ENCODE measurements around the gene MAP10. TPM values are rescaled to one million over a fixed set of nuclear protein-coding genes. Genes with fewer than 3 reads are reported as not detected.
A peak's percentile ranks its signal among the peaks of the same experiment; 100 is the strongest.

MAP10 gene, protein sequence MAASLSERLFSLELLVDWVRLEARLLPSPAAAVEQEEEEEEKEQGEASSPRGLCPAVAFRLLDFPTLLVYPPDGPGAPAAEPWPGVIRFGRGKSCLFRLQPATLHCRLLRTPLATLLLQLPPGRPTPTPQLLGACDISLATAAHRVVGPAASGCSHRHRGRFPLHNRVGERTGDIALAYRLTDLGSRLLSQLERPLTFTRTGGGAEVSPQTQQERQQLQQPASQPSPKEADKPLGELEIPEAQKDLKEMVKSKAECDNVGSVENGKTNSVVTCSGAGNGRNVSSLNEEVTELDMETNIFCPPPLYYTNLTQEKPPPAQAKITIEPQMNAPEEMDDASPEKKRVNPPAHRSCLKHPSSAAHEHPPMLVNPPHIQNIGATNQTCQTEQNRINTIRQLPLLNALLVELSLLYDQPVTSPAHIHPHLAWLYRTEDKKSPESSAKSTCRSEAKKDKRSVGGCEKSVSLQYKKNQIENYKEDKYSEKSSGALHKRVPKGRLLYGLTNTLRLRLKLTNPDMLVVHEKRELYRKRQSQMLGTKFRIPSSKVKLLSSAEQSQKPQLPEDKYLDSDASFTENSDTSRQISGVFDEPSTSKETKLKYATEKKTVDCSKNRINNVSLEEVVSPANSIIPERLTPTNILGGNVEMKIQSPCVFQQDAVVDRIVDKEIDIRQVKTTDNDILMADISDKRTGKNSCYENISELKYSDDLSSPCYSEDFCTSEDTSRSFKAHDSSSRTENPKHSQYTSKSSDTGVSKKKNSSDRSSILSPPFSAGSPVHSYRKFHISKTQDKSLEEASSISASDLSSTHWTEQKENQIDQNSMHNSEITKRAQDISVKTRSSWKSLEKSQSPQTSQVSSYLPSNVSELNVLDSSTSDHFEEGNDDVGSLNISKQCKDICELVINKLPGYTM
- total RNA-seq (2021; ENCODE audit: unreplicated experiment) (1.5 TPM), Bru-seq, nascent RNA (percentile 52 among the genes with signal in this experiment), BruChase-seq, experiment 1, labeled RNA remaining after a 2-hour chase (percentile 57 among the genes with signal in this experiment), BruChase-seq, experiment 2, labeled RNA remaining after a 6-hour chase (percentile 29 among the genes with signal in this experiment)
- polyA plus RNA-seq (2012; ENCODE audit: insufficient read length): 0.86 TPM
- long read RNA-seq, transcript MAP10-201 (1 exons, 3,516 nt): major isoform, 5 of 5 reads
- long read RNA-seq, partial matches to known transcripts: 0 of 5 reads
- long read RNA-seq, other reads (novel, unspliced or antisense): 0 of 5 reads

DNA sequence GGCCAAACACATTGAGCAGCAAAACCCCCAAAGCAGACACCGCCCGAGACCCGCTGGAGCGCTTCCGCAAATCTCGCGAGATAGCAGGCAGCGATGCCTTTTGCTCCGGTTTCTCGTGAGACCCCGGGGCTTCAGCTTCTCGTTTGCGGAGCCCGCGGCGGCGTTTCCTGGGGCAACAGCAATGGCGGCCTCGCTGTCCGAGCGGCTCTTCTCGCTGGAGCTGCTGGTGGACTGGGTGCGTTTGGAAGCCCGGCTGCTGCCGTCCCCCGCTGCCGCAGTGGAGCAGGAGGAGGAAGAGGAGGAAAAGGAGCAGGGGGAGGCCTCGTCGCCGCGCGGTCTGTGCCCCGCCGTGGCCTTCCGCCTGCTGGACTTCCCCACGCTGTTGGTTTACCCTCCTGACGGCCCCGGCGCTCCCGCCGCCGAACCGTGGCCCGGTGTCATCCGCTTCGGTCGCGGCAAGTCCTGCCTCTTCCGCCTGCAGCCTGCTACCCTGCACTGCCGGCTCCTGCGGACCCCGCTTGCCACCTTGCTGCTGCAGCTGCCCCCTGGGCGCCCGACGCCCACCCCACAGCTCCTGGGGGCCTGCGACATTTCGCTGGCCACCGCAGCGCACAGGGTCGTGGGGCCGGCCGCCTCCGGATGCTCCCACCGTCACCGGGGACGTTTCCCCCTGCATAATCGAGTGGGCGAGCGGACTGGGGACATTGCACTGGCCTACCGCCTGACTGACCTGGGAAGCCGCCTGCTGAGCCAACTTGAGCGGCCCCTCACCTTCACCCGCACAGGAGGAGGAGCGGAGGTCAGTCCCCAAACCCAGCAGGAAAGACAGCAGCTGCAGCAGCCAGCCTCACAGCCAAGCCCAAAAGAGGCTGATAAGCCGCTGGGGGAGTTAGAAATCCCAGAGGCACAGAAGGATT lies at the start of gene MAP10:
TSS of gene MAP10 (plus strand) at position 148 of the 917 bp plus-strand sequence. CDS start at position 182, 34 bp downstream.
- peak within 1 kb of the TSS; percentile 89 for H3K27ac ChIP-seq (ENCODE audit: low read length)
- POLR2A ChIA-PET: no interaction called here

DNA sequence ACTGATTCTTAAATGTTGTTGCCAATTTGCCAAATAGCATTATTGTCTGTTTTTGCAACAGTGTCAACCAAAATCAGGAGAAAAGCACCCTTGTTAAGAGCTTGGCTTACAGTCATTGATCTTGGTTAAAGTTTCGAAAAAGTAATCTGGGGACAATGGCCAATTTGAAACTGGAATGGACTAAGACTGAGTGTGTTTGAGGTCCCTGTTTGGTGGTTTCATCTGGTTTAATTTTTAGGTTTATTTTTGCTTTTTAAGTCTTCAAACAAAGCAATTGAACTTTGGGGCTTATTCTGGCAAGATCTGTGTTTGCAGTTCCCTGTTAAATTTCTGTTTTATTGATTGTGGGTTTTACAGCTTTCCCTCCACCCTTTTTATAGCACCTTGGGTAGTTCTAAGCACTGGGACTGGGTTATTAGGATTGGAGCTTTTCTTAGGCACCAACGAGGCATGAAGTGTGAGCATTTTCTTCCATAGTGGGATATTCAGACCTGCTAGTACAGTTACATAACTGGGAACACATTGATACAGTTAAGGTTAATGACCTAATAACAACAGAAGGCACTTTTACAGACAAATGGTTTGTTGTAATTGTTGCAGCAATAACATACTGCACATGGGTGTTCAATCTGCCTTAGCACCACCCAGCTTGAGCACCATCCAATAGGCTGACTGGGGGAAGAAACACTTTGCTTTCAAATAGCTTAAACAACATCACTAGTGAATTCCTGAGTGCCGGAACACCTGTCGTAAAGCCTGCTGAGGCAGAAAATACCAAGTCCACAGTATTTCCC lies 40.6 kb upstream of the MAP10 start:
- Histone ChIP-seq H3K27ac (ENCODE audit: low read length) (no peak overlapping the region), H3K27me3 (ENCODE audit: control insufficient read depth, insufficient read depth, low read length) (no peaks in the 10 kb centered on the region), H3K4me3 (ENCODE audit: low read depth in 2 of 2, low read length in 2 of 2) (no peak overlapping the region), H3K4me1 (ENCODE audit: control insufficient read depth, insufficient read depth, low read length) (no peaks in the 10 kb centered on the region), H3K9me3 (ENCODE audit: control insufficient read depth, insufficient read depth, low read depth, low read length) (no peaks in the 10 kb centered on the region), H3K36me3 (ENCODE audit: control insufficient read depth, insufficient read depth, low read length) (no peaks in the 10 kb centered on the region)
- ChIA-PET CTCF (no interaction called here), POLR2A (no interaction called here)
- in situ Hi-C loops (cut with HindIII; ENCODE audit: low pct_unique_long_range_greater_than_20kb, low sequenced_read_pairs): no loop called here
- no TSS peak for BruUV-seq (replicated peaks)
- no peak for TF ChIP-seq SIN3A (IDR thresholded peaks at IDR 0.05; ENCODE audit: borderline replicate concordance, insufficient read depth, low read depth, low read length)
- TF ChIP-seq POLR2AphosphoS5 (IDR thresholded peaks at IDR 0.05; ENCODE audit: low read depth, low read length): no peak
- no peak for TF ChIP-seq TCF7L2 (IDR thresholded peaks at IDR 0.05; ENCODE audit: low read depth, low read length)
- TF ChIP-seq, protein P1, sequence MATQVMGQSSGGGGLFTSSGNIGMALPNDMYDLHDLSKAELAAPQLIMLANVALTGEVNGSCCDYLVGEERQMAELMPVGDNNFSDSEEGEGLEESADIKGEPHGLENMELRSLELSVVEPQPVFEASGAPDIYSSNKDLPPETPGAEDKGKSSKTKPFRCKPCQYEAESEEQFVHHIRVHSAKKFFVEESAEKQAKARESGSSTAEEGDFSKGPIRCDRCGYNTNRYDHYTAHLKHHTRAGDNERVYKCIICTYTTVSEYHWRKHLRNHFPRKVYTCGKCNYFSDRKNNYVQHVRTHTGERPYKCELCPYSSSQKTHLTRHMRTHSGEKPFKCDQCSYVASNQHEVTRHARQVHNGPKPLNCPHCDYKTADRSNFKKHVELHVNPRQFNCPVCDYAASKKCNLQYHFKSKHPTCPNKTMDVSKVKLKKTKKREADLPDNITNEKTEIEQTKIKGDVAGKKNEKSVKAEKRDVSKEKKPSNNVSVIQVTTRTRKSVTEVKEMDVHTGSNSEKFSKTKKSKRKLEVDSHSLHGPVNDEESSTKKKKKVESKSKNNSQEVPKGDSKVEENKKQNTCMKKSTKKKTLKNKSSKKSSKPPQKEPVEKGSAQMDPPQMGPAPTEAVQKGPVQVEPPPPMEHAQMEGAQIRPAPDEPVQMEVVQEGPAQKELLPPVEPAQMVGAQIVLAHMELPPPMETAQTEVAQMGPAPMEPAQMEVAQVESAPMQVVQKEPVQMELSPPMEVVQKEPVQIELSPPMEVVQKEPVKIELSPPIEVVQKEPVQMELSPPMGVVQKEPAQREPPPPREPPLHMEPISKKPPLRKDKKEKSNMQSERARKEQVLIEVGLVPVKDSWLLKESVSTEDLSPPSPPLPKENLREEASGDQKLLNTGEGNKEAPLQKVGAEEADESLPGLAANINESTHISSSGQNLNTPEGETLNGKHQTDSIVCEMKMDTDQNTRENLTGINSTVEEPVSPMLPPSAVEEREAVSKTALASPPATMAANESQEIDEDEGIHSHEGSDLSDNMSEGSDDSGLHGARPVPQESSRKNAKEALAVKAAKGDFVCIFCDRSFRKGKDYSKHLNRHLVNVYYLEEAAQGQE (IDR thresholded peaks at IDR 0.05; ENCODE audit: insufficient read depth in 1 of 2, low read depth in 2 of 2, low read length in 1 of 2): no peak
- TF ChIP-seq, protein P2, sequence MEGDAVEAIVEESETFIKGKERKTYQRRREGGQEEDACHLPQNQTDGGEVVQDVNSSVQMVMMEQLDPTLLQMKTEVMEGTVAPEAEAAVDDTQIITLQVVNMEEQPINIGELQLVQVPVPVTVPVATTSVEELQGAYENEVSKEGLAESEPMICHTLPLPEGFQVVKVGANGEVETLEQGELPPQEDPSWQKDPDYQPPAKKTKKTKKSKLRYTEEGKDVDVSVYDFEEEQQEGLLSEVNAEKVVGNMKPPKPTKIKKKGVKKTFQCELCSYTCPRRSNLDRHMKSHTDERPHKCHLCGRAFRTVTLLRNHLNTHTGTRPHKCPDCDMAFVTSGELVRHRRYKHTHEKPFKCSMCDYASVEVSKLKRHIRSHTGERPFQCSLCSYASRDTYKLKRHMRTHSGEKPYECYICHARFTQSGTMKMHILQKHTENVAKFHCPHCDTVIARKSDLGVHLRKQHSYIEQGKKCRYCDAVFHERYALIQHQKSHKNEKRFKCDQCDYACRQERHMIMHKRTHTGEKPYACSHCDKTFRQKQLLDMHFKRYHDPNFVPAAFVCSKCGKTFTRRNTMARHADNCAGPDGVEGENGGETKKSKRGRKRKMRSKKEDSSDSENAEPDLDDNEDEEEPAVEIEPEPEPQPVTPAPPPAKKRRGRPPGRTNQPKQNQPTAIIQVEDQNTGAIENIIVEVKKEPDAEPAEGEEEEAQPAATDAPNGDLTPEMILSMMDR (IDR thresholded peaks at IDR 0.05): no peak
- intact Hi-C loops (cut with micrococcal nuclease; ENCODE audit: unreplicated experiment): no loop called here
- no peak for ATAC-seq
- no peak for DNase-seq (ENCODE audit: low read depth, low spot score)

More for the DNA sequence above, at the start of gene MAP10:
- ATAC-seq (peak; percentile 94), DNase-seq (ENCODE audit: low read depth, low spot score) (peak; percentile 24)
- TF ChIP-seq POLR2AphosphoS5 (IDR thresholded peaks at IDR 0.05; ENCODE audit: low read depth, low read length) (peak; percentile 56), SIN3A (IDR thresholded peaks at IDR 0.05; ENCODE audit: borderline replicate concordance, insufficient read depth, low read depth, low read length) (no peak)
- peaks cover 3% of the 10 kb centered on the region for H3K27me3 ChIP-seq (ENCODE audit: control insufficient read depth, insufficient read depth, low read length)
- H3K4me3 ChIP-seq (ENCODE audit: low read depth in 2 of 2, low read length in 2 of 2): peak within 1 kb of the TSS; percentile 69 to 79
- in situ Hi-C loops (cut with HindIII; ENCODE audit: low pct_unique_long_range_greater_than_20kb, low sequenced_read_pairs) (no loop called here), intact Hi-C loops (cut with micrococcal nuclease; ENCODE audit: unreplicated experiment) (no loop called here)
- BruUV-seq (replicated peaks): no TSS peak
- H3K9me3 ChIP-seq (ENCODE audit: control insufficient read depth, insufficient read depth, low read depth, low read length): no peaks in the 10 kb centered on the region
- H3K4me1 ChIP-seq (ENCODE audit: control insufficient read depth, insufficient read depth, low read length): peaks cover 5% of the 10 kb centered on the region
- H3K36me3 ChIP-seq (ENCODE audit: control insufficient read depth, insufficient read depth, low read length): no peaks in the 10 kb centered on the region; the same call in 1 of the 2 replicates
- CTCF ChIA-PET: no interaction called here

All from Panc1 (cell line).